PC-3 (cell line): ENCODE measurements around the gene CRADD.

Experiments
- CTCF ChIP-seq: fragments of 300-600 bp; sonication (generic); conservative IDR thresholded peaks from 2 replicates; pipeline ENCODE4 v1.5.1; 2017; ENCODE audit warnings: antibody characterized with exemption, low read depth, mild to moderate bottlenecking, low read length
- EZH2 ChIP-seq: fragments of 300-600 bp; sonication (generic); IDR thresholded peaks from one replicate; pipeline ENCODE4 v1.6.1; 2017; ENCODE audit warnings: antibody characterized with exemption, mild to moderate bottlenecking, low read length; ENCODE audit not compliant: unreplicated experiment

GRCh38 chr12:93707836-93708235 is 30.7 kb downstream of the CRADD start:
- TF ChIP-seq EZH2 (no peak), CTCF (no peak)
